Suppressor macrophage (primary cell): Measurements from ENCODE around the gene NLRP4.
"Not testable (repeated sequence)": the region's sequence is repeated elsewhere in the genome, so short reads cannot be mapped to it uniquely, and the experiment has no call there.

Experiments
- DNase-seq, 4 experiments: peaks; one replicate each; pipeline ENCODE4 v3.0.0-alpha.2; 2020 to 2022

Gene NLRP4

DNA sequence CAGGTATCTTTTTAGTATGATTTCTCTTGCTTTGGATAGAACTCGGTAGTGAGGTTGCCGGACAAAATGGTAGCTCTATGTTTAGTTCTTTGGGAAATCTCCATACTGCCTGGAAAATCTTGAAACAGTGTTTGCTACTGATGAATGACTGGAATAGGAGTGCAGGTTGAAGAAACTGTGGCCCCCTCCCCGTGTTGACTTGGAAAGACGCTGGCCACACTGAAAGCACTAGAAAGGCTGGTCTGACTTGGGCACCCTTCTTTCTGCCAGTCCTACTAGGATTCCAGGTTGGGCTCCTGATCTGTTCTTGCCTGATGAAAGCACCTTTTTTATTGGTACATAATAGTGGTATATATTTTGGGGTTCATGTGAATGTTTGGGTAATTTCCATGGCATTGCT lies 46.3 kb downstream of the NLRP4 start:
- DNase-seq: no peak

GRCh38 chr19:55898911-55899310 lies 62.6 kb downstream of the NLRP4 start:
- no peak for DNase-seq

DNA sequence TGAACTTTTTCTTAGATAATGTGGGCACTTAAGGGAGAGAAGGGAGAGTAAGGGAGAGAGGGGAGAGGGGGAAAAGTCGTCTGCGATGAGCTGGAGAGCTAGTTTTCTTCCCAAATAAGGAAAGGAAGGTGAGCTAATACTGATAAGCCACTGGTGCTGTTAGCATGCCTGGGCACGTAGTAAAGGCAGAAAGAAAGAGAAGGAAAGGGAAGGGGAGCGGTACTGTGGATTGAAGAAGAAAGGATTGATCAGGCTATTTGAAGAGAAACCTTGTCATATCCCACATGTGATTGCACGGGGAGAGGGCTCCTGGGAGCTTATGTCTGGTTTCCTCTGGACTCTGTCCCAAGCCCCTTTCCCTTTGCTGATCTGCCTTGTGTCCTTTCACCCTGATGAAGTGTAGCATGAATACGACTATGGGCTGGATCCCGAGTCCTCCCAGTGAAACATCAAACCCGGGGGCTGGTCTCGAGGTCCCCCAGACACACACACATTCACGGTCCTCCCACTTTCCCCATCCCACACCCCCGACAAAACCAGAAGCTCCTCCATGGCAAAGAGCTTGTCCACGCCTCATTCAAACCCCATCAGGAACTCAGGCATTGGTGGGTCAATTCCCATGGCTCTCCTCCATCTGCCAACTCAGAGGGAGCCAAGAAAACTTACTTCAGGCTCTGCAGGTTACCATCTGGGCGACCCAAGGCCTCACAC lies 65.2 kb downstream of the NLRP4 start:
- no peak for DNase-seq

DNA sequence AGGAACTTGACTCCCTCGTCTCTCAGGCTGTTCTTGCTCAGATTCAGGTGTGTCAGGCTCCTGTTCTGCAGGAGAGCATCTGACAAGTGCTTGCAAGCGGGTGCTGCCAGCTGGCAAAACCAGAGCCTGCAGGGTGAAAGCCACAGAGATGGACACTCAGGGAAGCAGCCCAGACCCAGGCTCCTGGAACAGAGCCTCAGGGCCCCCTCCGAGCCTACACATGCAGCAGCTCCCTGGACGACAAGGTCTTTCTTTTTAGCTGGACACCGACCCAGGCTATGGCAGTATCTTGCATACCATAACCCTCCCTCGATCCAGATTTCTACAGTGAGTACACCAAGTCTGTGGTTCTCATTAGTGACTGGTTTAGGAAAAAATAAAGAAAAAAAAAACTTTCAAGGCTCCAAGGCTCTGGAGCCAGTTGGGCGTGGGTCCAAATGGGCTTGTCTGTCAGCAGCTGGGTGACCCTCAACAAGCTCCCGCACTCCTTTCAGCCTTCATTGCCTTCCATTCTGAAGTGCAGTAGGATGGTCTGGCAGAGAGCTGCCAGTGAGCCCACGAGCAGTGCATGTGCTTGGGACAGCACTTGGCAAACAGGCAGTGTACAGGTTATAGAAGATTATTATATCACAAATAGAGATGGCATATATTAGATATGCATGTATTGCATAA lies 65.9 kb downstream of the NLRP4 start:
- no peak for DNase-seq

- DNase-seq: no peak
Observed at GRCh38 chr19:55907286-55907685, 70.9 kb downstream of the NLRP4 start.

GRCh38 chr19:55907746-55908145 lies 71.4 kb downstream of the NLRP4 start:
- DNase-seq: no peak

GRCh38 chr19:55909801-55910200 lies 73.5 kb downstream of the NLRP4 start:
- no peak for DNase-seq

DNA sequence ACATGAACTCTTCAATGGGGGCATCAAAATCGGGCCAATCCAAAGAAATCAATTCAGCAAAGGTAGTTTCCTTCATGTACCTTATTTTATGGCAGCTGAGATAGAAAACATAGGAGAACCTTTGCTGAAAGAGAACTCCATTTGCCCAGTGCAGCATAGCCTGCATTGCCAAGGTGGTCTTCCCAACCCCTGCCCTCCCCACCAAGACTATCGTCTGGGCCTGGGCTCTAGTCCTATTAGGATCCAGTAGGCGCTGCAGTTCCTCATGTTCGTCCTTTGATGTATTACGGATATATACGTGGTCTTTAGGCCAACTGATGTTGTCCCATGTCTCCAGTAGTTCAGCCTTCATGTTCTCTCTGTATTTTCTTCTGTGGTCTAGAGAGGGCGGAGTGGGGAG lies 76.6 kb downstream of the NLRP4 start:
- no peak for DNase-seq

DNA sequence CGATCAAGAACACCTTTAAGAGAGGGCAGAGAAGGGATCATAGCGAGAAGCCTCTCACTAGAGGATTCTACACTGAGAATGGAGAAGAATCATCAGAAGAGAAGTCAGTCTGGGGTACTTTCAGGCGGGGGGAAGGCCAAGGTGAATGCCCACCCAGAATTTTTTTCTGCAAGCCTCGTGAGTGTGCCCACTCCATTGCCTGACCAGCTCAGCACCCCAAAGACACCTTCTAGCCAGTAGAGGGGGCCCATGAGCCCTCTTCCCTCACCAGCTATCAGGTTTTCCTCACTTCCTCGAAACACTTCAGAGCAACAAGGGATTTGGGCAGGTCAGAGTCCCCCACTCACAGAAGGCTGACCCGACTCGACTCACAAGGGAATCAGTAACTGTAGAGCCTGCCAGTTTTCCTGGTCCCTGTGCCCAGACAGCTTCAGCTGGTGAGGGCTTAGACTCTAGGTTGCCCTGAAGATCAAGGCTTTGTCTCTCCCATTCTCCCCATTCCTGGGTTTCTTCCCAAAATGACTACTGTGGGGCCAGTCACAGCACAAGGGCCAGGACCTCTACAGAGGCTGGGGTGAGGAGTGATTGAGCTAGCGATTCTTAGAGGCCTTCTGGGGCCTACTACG lies 77.4 kb downstream of the NLRP4 start:
- no peak for DNase-seq

DNA sequence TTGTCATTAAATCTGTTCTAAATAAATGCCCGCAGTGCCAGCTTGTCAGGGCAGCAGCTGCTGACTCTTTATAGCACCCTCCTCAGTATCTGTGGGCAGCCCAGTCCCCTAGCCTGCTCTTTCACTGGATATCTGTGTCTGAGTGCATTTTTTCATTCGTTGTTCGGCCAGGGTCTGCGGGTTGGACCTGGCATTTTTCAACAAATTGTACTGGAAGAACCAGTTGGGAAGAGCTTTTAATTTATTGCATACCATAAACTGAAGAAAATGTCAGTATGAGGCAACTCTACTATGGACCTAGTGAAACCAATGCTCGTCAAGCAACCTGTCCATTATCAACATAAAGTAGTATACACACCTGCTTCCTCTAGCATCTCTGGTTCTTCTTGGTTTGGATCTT lies 87.2 kb downstream of the NLRP4 start:
- DNase-seq: no peak

DNA sequence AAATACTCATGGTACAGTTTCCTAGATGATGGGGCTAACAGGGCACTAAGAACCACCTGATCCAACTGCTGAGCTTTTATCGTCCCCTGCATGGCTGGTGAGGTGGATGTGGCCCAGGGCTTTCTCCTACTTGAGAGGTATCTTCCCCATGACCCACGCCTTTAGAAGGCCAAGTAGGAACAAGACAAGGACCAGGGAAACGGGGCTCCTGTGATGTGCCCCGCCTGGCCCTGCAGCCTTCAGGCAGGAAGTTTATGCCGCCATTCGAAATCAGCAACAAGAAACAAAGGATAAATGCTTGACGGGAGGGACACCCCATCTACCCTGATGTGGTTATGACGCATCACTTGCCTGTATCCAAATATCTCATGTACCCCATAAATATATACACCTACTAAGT lies 91.7 kb downstream of the NLRP4 start:
- no peak for DNase-seq

DNA sequence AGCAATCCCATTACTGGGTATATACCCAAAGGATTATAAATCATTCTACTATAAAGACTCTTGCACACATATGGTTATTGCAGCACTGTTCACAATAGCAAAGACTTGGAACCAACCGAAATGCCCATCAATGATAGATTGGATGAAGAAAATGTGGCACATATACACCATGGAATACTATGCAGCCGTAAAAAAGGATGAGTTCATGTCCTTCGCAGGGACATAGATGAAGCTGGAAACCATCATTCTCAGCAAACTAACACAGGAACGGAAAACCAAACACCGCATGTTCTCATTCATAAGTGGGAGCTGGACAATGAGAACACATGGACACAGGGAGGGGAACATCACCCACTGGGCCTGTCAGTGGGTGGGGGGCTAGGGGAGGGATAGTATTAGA lies 92.9 kb downstream of the NLRP4 start:
- DNase-seq: not testable (repeated sequence)

- no peak for DNase-seq
Observed at GRCh38 chr19:55930996-55931515, 94.7 kb downstream of the NLRP4 start.
